ENCODE measurements around the gene TPM2. TPM values are rescaled to one million over a fixed set of nuclear protein-coding genes. Genes with fewer than 3 reads are reported as not detected.

TPM2 gene
- total RNA-seq, 1 donor from 2014 or later, result 2,023 TPM

- no peak for TF ChIP-seq CTCF (IDR thresholded peaks at IDR 0.05)
- DNase-seq (ENCODE audit: low spot score), result no peak
Observed at GRCh38 chr9:35700031-35700430, 10.3 kb upstream of the TPM2 start.

GRCh38 chr9:35698231-35698630 lies 8.5 kb upstream of the TPM2 start:
- Mint-ChIP-seq H3K27me3 (ENCODE audit: low read depth) (no peaks in the 10 kb centered on the region), H3K36me3 (ENCODE audit: low read depth) (peaks cover 26% of the 10 kb centered on the region), H3K9me3 (ENCODE audit: low read depth) (no peaks in the 10 kb centered on the region), H3K27ac (ENCODE audit: unreplicated experiment) (peak overlapping the region; percentile 62), H3K4me1 (ENCODE audit: low read depth) (peaks cover 31% of the 10 kb centered on the region), H3K4me3 (ENCODE audit: unreplicated experiment) (no peak overlapping the region)
- TF ChIP-seq CTCF (IDR thresholded peaks at IDR 0.05), result no peak
- no peak for DNase-seq (ENCODE audit: low spot score)

More at GRCh38 chr9:35700031-35700430, 10.3 kb upstream of the TPM2 start:
- H3K36me3 Mint-ChIP-seq (ENCODE audit: low read depth), result peaks cover 44% of the 10 kb centered on the region
- no peak overlapping the region for H3K27ac Mint-ChIP-seq (ENCODE audit: unreplicated experiment)
- no peaks in the 10 kb centered on the region for H3K27me3 Mint-ChIP-seq (ENCODE audit: low read depth)
- peaks cover 27% of the 10 kb centered on the region for H3K4me1 Mint-ChIP-seq (ENCODE audit: low read depth)
- no peak overlapping the region for H3K4me3 Mint-ChIP-seq (ENCODE audit: unreplicated experiment)
- no peaks in the 10 kb centered on the region for H3K9me3 Mint-ChIP-seq (ENCODE audit: low read depth)

GRCh38 chr9:35697486-35697885 lies 7.8 kb upstream of the TPM2 start:
- DNase-seq (ENCODE audit: low spot score), result no peak
- Mint-ChIP-seq H3K4me1 (ENCODE audit: low read depth) (peaks cover 31% of the 10 kb centered on the region), H3K9me3 (ENCODE audit: low read depth) (no peaks in the 10 kb centered on the region), H3K27ac (ENCODE audit: unreplicated experiment) (peak overlapping the region; percentile 86), H3K36me3 (ENCODE audit: low read depth) (peaks cover 19% of the 10 kb centered on the region), H3K4me3 (ENCODE audit: unreplicated experiment) (no peak overlapping the region), H3K27me3 (ENCODE audit: low read depth) (no peaks in the 10 kb centered on the region)
- TF ChIP-seq CTCF (IDR thresholded peaks at IDR 0.05), result no peak

GRCh38 chr9:35696520-35697215 lies 6.9 kb upstream of the TPM2 start:
- H3K4me3 Mint-ChIP-seq (ENCODE audit: unreplicated experiment), result no peak overlapping the region
- no peak for DNase-seq (ENCODE audit: low spot score)
- H3K36me3 Mint-ChIP-seq (ENCODE audit: low read depth), result peaks cover 19% of the 10 kb centered on the region

GRCh38 chr9:35695943-35696401 lies 6.2 kb upstream of the TPM2 start:
- Mint-ChIP-seq H3K36me3 (ENCODE audit: low read depth) (peaks cover 19% of the 10 kb centered on the region), H3K4me1 (ENCODE audit: low read depth) (peaks cover 43% of the 10 kb centered on the region), H3K27me3 (ENCODE audit: low read depth) (no peaks in the 10 kb centered on the region), H3K9me3 (ENCODE audit: low read depth) (no peaks in the 10 kb centered on the region), H3K4me3 (ENCODE audit: unreplicated experiment) (no peak overlapping the region), H3K27ac (ENCODE audit: unreplicated experiment) (peak overlapping the region; percentile 86)
- TF ChIP-seq CTCF (IDR thresholded peaks at IDR 0.05), result no peak
- DNase-seq (ENCODE audit: low spot score), result no peak

More at GRCh38 chr9:35696520-35697215, 6.9 kb upstream of the TPM2 start:
- Mint-ChIP-seq H3K4me1 (ENCODE audit: low read depth) (peaks cover 36% of the 10 kb centered on the region), H3K9me3 (ENCODE audit: low read depth) (no peaks in the 10 kb centered on the region), H3K27me3 (ENCODE audit: low read depth) (no peaks in the 10 kb centered on the region), H3K27ac (ENCODE audit: unreplicated experiment) (peak overlapping the region; percentile 86)
- TF ChIP-seq CTCF (IDR thresholded peaks at IDR 0.05), result peak; percentile 90
